Limb (tissue), 2 donors: Measurements from ENCODE around the gene STK32B.

Source experiments
- DNase-seq, 2 donors: peaks; one replicate each; pipeline ENCODE4 v3.0.0-alpha.2; 2016; ENCODE audit errors: extremely low spot score in 2 of 2

The STK32B gene

GRCh38 chr4:5122114-5122513 lies 70.8 kb downstream of the STK32B start:
- no peak for DNase-seq

- no peak for DNase-seq
Observed at GRCh38 chr4:5124876-5125275, 73.6 kb downstream of the STK32B start.

GRCh38 chr4:5125321-5125720 lies 74.0 kb downstream of the STK32B start:
- DNase-seq: peak in 1 of 2 donors; percentile 43

GRCh38 chr4:5126231-5126630 lies 75.0 kb downstream of the STK32B start:
- no peak for DNase-seq

GRCh38 chr4:5126857-5127256 lies 75.6 kb downstream of the STK32B start:
- DNase-seq: no peak

- no peak for DNase-seq
Observed at GRCh38 chr4:5127556-5127955, 76.3 kb downstream of the STK32B start.

GRCh38 chr4:5128569-5128968 lies 77.3 kb downstream of the STK32B start:
- no peak for DNase-seq

GRCh38 chr4:5133201-5133600 lies 81.9 kb downstream of the STK32B start:
- no peak for DNase-seq

- DNase-seq: no peak
Observed at GRCh38 chr4:5133933-5134594, 82.8 kb downstream of the STK32B start.

GRCh38 chr4:5134620-5135019 lies 83.3 kb downstream of the STK32B start:
- DNase-seq: no peak

- DNase-seq: no peak
Observed at GRCh38 chr4:5137226-5137625, 85.9 kb downstream of the STK32B start.

- no peak for DNase-seq
Observed at GRCh38 chr4:5137927-5138326, 86.6 kb downstream of the STK32B start.

GRCh38 chr4:5138389-5138788 lies 87.1 kb downstream of the STK32B start:
- no peak for DNase-seq

- no peak for DNase-seq
Observed at GRCh38 chr4:5139141-5139540, 87.9 kb downstream of the STK32B start.

GRCh38 chr4:5141802-5142201 lies 90.5 kb downstream of the STK32B start:
- DNase-seq: no peak

- DNase-seq: no peak
Observed at GRCh38 chr4:5142726-5143125, 91.4 kb downstream of the STK32B start.

GRCh38 chr4:5143306-5143861 lies 92.1 kb downstream of the STK32B start:
- DNase-seq: no peak

GRCh38 chr4:5143940-5144339 lies 92.7 kb downstream of the STK32B start:
- no peak for DNase-seq

GRCh38 chr4:5144384-5144783 lies 93.1 kb downstream of the STK32B start:
- no peak for DNase-seq

- no peak for DNase-seq
Observed at GRCh38 chr4:5146248-5146647, 95.0 kb downstream of the STK32B start.

- DNase-seq: no peak
Observed at GRCh38 chr4:5152521-5152920, 101.2 kb downstream of the STK32B start.

GRCh38 chr4:5156682-5157081 lies 105.4 kb downstream of the STK32B start:
- DNase-seq: peak in 1 of 2 donors; percentile 15
